ENCODE results near the gene SERTAD1.

The SERTAD1 gene

DNA sequence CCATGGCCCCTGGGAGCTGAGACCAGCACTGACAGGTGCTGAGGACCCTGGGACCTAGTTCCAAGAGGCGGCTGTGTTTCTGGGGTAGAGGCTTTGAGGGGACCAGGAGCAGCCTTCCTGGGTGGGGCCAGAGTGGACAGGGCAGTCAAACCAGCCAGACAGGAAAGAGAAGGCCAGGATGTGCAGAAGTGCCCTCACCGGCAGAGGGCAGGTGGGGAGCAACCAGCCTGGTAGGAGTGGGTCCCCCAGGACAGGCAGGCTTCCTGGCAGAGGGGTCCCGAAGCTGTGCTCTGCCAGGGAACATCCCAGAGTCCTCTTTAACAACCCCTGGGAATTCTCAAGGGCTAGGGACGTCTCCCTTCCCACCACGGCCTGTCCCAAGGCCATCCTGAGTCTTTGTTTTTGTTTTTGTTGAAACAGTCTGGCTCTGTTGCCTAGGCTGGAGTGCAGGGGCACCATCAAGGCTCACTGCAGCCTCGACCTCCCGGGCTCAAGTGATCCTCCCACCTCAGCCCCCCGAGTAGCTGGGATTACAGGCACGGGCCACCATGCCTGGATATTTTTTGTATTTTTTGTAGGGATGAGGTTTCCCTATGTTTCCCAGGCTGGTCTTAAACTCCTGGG, 32.8 kb downstream of the SERTAD1 start:
- no peak overlapping the region for H3K4me2 ChIP-seq (ENCODE audit: low read length)
- no peaks in the 10 kb centered on the region for H3K9me2 ChIP-seq (replicated peaks; ENCODE audit: control insufficient read depth, low read length)
- no peak overlapping the region for H3K27ac ChIP-seq (ENCODE audit: low read depth, low read length)
- no peaks in the 10 kb centered on the region for H3K4me1 ChIP-seq (ENCODE audit: control insufficient read depth, low read length)
- H3F3A ChIP-seq (ENCODE audit: control insufficient read depth, insufficient read depth), result no peaks in the 10 kb centered on the region
- TF ChIP-seq EZH2phosphoT487 (IDR thresholded peaks at IDR 0.05; ENCODE audit: borderline replicate concordance, low read length), result no peak
- no peaks in the 10 kb centered on the region for H3K36me3 ChIP-seq (ENCODE audit: control insufficient read depth, low read length)
- no peaks in the 10 kb centered on the region for H3K27me3 ChIP-seq (ENCODE audit: control insufficient read depth, low read length)
- H3K79me2 ChIP-seq (ENCODE audit: control insufficient read depth, low read length), result no peaks in the 10 kb centered on the region
- no peaks in the 10 kb centered on the region for H4K20me1 ChIP-seq (ENCODE audit: control insufficient read depth, insufficient read depth, low read depth, low read length)
- H3K4me3 ChIP-seq (ENCODE audit: low read length), result no peak overlapping the region
- H3K9me3 ChIP-seq (ENCODE audit: control insufficient read depth, insufficient read depth, low read length), result no peaks in the 10 kb centered on the region

DNA sequence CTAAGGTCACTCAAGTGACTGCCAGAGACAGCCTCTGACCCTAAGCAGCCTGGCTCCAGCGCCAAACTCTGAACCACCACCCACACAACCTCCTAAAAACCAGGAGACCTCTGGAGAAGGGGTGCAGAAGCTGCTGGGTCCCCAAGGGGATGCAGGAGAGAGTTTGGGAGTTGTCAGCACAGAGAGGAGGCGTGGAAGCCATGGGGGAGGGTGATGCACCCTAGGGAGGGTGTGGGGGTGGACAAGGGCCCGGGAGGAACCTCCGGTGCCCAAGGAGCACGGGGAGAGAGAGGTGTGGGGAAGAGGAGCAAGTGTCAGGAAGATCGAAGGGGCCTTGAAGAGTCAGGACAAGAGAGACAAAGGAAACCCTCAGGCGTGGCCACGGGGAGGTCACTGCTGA, 33.7 kb downstream of the SERTAD1 start:
- H3K27me3 ChIP-seq (ENCODE audit: control insufficient read depth, low read length), result no peaks in the 10 kb centered on the region
- TF ChIP-seq CTCF (IDR thresholded peaks at IDR 0.05; ENCODE audit: low read depth, low read length, poor library complexity, severe bottlenecking) (no peak), EZH2phosphoT487 (IDR thresholded peaks at IDR 0.05; ENCODE audit: borderline replicate concordance, low read length) (no peak)
- no peaks in the 10 kb centered on the region for H3K4me1 ChIP-seq (ENCODE audit: control insufficient read depth, low read length)
- H3K4me2 ChIP-seq (ENCODE audit: low read length), result no peak overlapping the region
- no peaks in the 10 kb centered on the region for H3K9me3 ChIP-seq (ENCODE audit: control insufficient read depth, insufficient read depth, low read length)
- H3F3A ChIP-seq (ENCODE audit: control insufficient read depth, insufficient read depth), result no peaks in the 10 kb centered on the region
- no peaks in the 10 kb centered on the region for H3K36me3 ChIP-seq (ENCODE audit: control insufficient read depth, low read length)
- H3K79me2 ChIP-seq (ENCODE audit: control insufficient read depth, low read length), result no peaks in the 10 kb centered on the region
- no peak overlapping the region for H3K4me3 ChIP-seq (ENCODE audit: low read length)
- no peak overlapping the region for H3K27ac ChIP-seq (ENCODE audit: low read depth, low read length)
- H3K9me2 ChIP-seq (replicated peaks; ENCODE audit: control insufficient read depth, low read length), result no peaks in the 10 kb centered on the region
- H4K20me1 ChIP-seq (ENCODE audit: control insufficient read depth, insufficient read depth, low read depth, low read length), result no peaks in the 10 kb centered on the region

- no peaks in the 10 kb centered on the region for H3K79me2 ChIP-seq (ENCODE audit: control insufficient read depth, low read length)
- H3K4me1 ChIP-seq (ENCODE audit: control insufficient read depth, low read length), result no peaks in the 10 kb centered on the region
- H3K9me2 ChIP-seq (replicated peaks; ENCODE audit: control insufficient read depth, low read length), result no peaks in the 10 kb centered on the region
- no peak within 1 kb of the TSS for H3K27ac ChIP-seq (ENCODE audit: low read depth, low read length)
- H3K4me2 ChIP-seq (ENCODE audit: low read length), result no peak within 1 kb of the TSS
- no peaks in the 10 kb centered on the region for H3K36me3 ChIP-seq (ENCODE audit: control insufficient read depth, low read length)
- no peak for TF ChIP-seq EZH2phosphoT487 (IDR thresholded peaks at IDR 0.05; ENCODE audit: borderline replicate concordance, low read length)
- no peak within 1 kb of the TSS for H3K4me3 ChIP-seq (ENCODE audit: low read length)
- no peaks in the 10 kb centered on the region for H4K20me1 ChIP-seq (ENCODE audit: control insufficient read depth, insufficient read depth, low read depth, low read length)
- H3K9me3 ChIP-seq (ENCODE audit: control insufficient read depth, insufficient read depth, low read length), result no peaks in the 10 kb centered on the region
- H3K27me3 ChIP-seq (ENCODE audit: control insufficient read depth, low read length), result no peaks in the 10 kb centered on the region
- no peaks in the 10 kb centered on the region for H3F3A ChIP-seq (ENCODE audit: control insufficient read depth, insufficient read depth)
Measured at GRCh38 chr19:40390084-40390742, 35.6 kb downstream of the SERTAD1 start, which contains the start of gene HIPK4. HIPK4 (minus strand) TSS chr19:40390181; CDS start chr19:40389902, 279 bp downstream.

DNA sequence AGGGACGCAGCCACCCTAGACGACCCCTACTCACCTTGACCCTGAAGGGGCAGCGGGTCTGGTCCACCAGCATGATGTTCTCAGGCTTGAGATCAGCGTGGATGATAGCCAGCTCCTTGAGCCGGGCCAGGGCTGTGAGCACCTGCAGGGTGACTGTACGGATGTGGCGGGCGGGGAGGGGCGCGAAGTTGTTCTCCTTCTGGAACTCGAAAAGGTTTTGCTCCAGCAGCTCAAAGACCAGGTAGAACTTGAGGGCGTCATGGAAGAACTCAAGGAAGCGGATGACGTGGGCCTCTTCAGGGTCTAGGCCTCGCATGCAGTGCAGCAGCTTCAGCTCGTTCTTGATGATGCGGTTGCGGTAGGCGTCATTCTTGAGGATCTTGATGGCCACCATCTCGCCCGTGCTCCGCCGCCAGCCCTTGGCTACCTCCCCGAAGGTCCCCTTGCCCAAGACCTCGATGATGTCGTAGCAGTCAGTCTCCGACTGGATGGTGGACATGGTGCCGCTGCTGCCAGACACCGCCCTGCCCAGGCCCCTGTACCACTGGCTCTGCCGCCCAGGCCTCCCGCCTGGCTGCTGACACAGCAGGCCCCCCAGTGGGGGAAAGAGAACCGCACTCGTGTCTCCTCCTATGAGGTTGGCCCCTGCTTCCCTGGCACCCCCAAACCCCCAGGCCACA, 36.2 kb downstream of the SERTAD1 start:
- no peaks in the 10 kb centered on the region for H3K79me2 ChIP-seq (ENCODE audit: control insufficient read depth, low read length)
- no peaks in the 10 kb centered on the region for H4K20me1 ChIP-seq (ENCODE audit: control insufficient read depth, insufficient read depth, low read depth, low read length)
- no peaks in the 10 kb centered on the region for H3K36me3 ChIP-seq (ENCODE audit: control insufficient read depth, low read length)
- H3K4me2 ChIP-seq (ENCODE audit: low read length), result no peak overlapping the region
- no peaks in the 10 kb centered on the region for H3K9me2 ChIP-seq (replicated peaks; ENCODE audit: control insufficient read depth, low read length)
- H3K4me1 ChIP-seq (ENCODE audit: control insufficient read depth, low read length), result no peaks in the 10 kb centered on the region
- no peak overlapping the region for H3K27ac ChIP-seq (ENCODE audit: low read depth, low read length)
- no peaks in the 10 kb centered on the region for H3F3A ChIP-seq (ENCODE audit: control insufficient read depth, insufficient read depth)
- TF ChIP-seq CTCF (IDR thresholded peaks at IDR 0.05; ENCODE audit: low read depth, low read length, poor library complexity, severe bottlenecking) (no peak), EZH2phosphoT487 (IDR thresholded peaks at IDR 0.05; ENCODE audit: borderline replicate concordance, low read length) (no peak)
- H3K9me3 ChIP-seq (ENCODE audit: control insufficient read depth, insufficient read depth, low read length), result no peaks in the 10 kb centered on the region
- H3K27me3 ChIP-seq (ENCODE audit: control insufficient read depth, low read length), result no peaks in the 10 kb centered on the region
- no peak overlapping the region for H3K4me3 ChIP-seq (ENCODE audit: low read length)

Measured in DOHH2 (cell line).